Activated naive CD8-positive, alpha-beta T cell treated with anti-CD3 and anti-CD28 coated beads, Interleukin-2, amount 50 U/mL, for 16 hours (primary cell): Measurements from ENCODE around the gene HNRNPUL2.
A peak's percentile ranks its signal among the peaks of the same experiment; 100 is the strongest.

Experiments used
- DNase-seq: peaks from one replicate; pipeline ENCODE4 v3.0.0-alpha.2; 2020; ENCODE audit warnings: low read depth, low spot score

HNRNPUL2 gene

GRCh38 chr11:62667460-62667859, 59.8 kb downstream of the HNRNPUL2 start:
- no peak for DNase-seq

- no peak for DNase-seq
Measured at GRCh38 chr11:62666259-62666926, 60.9 kb downstream of the HNRNPUL2 start.

GRCh38 chr11:62665599-62666258, 61.5 kb downstream of the HNRNPUL2 start:
- DNase-seq, result peak; percentile 51

- peak; percentile 90 for DNase-seq
Measured at GRCh38 chr11:62665075-62665598, 62.1 kb downstream of the HNRNPUL2 start, which contains the start of the genes C11orf98 and CSKMT. Gene C11orf98 (minus strand): TSS chr11:62665210. CDS start chr11:62665169, 41 bp downstream. Gene CSKMT (plus strand): TSS chr11:62665312. CDS start chr11:62665880, 568 bp downstream.

GRCh38 chr11:62664405-62665074, 62.7 kb downstream of the HNRNPUL2 start:
- DNase-seq, result no peak
